Ovary (tissue), 3 donors: ENCODE results near the gene MRNIP.
A peak's percentile ranks its signal among the peaks of the same experiment; 100 is the strongest.

ENCODE experiments used
- CTCF ChIP-seq, 3 donors: fragments of 450-650 bp in 2 of 3; fragments of 200-600 bp in 1 of 3; IDR thresholded peaks; one replicate each; pipeline versions ENCODE4 v1.5.1 to v1.8.0; 2016 to 2022; ENCODE audit warnings: antibody characterized with exemption in 3 of 3, mild to moderate bottlenecking in 1 of 3
- EP300 ChIP-seq: sonication (generic); formaldehyde crosslinking; IDR thresholded peaks from one replicate; pipeline ENCODE4 v1.6.1; 2017; ENCODE audit warnings: antibody characterized with exemption
- POLR2A ChIP-seq: fragments of 450-650 bp; IDR thresholded peaks from one replicate; pipeline ENCODE4 v1.6.1; 2017; ENCODE audit warnings: antibody characterized with exemption, mild to moderate bottlenecking, moderate library complexity
- donor health status: DM: no; HTN: no; CAD: no.

- TF ChIP-seq CTCF (IDR thresholded peaks at IDR 0.05) (peak in 2 of 3 donors; percentile 47 to 48), EP300 (no peak), POLR2A (no peak)
Measured at GRCh38 chr5:179801304-179802206, 57.1 kb downstream of the MRNIP start.
